Fibroblast of mammary gland (primary cell): ENCODE results near the gene RTCA.

Source experiments
- DNase-seq: peaks from one replicate; pipeline ENCODE4 v3.0.0-alpha.2; 2010; ENCODE audit warnings: low read depth
- H3K4me3 ChIP-seq: 2 replicates; pipeline ENCODE4 v1.5.1; 2011; ENCODE audit warnings: low read depth, mild to moderate bottlenecking, low read length, moderate library complexity; ENCODE audit not compliant: control insufficient read depth
- CTCF ChIP-seq: conservative IDR thresholded peaks from 2 replicates; pipeline ENCODE4 v1.5.1; 2011; ENCODE audit warnings: low read depth, low read length, inconsistent platforms; ENCODE audit not compliant: control insufficient read depth, insufficient read depth

Gene RTCA

GRCh38 chr1:100316622-100317021 lies 50.6 kb downstream of the RTCA start:
- H3K4me3 ChIP-seq: no peak overlapping the region
- no peak for DNase-seq
- TF ChIP-seq CTCF: no peak

- no peak for DNase-seq
- TF ChIP-seq CTCF: no peak
Observed at GRCh38 chr1:100320311-100321099, 54.5 kb downstream of the RTCA start.

GRCh38 chr1:100321100-100321493 lies 55.1 kb downstream of the RTCA start:
- DNase-seq: no peak
- TF ChIP-seq CTCF: no peak
- no peak overlapping the region for H3K4me3 ChIP-seq

More at GRCh38 chr1:100320311-100321099, 54.5 kb downstream of the RTCA start:
- H3K4me3 ChIP-seq: no peak overlapping the region

- no peak for DNase-seq
- H3K4me3 ChIP-seq: no peak overlapping the region
- no peak for TF ChIP-seq CTCF
Observed at GRCh38 chr1:100321506-100321905, 55.5 kb downstream of the RTCA start.

- no peak for TF ChIP-seq CTCF
- H3K4me3 ChIP-seq: no peak overlapping the region
- DNase-seq: peak; percentile 66
Observed at GRCh38 chr1:100322436-100323211, 56.6 kb downstream of the RTCA start.

- TF ChIP-seq CTCF: no peak
- DNase-seq: peak; percentile 26
- H3K4me3 ChIP-seq: no peak overlapping the region
Observed at GRCh38 chr1:100323419-100324106, 57.5 kb downstream of the RTCA start.
